ENCODE results near the gene RNF25.

DNA sequence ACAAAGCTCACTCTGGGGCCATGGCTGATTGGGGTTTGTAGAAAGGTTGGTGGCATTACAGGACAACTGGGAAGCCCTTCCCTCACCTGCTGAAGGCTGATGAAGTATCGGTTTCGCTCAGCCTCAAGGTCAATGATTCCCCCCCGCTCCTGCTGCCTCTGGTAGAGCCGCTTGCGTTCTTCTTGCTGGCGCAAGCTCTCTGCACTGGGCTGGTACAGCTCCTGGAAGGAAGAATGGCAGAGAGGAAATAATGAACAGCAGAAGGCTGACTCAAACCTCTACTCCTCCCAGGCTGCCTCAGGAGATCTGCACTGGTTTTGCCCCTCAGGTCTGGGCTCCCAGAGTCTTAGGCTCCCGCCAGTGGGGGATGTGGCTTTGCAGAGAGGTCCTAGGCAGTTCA is 7.1 kb downstream of the RNF25 start:
- TF ChIP-seq CTCF (optimal IDR thresholded peaks at IDR 0.05 in 1 of 3, IDR thresholded peaks at IDR 0.05 in 1 of 3, conservative IDR thresholded peaks at IDR 0.05 in 1 of 3; ENCODE audit: extremely low read depth in 1 of 3, insufficient read depth in 2 of 3, low read length in 3 of 3) (no peak), EZH2 (IDR thresholded peaks at IDR 0.05; ENCODE audit: low read length) (no peak)
